Stimulated activated CD4-positive, alpha-beta T cell treated with anti-CD3 and anti-CD28 coated beads, Interleukin-1b, Interleukin-23, amount 100 ng/mL, for 4 hours (primary cell): ENCODE data around the gene ABCA4.
"Not testable (repeated sequence)": the region's sequence is repeated elsewhere in the genome, so short reads cannot be mapped to it uniquely, and the experiment has no call there.

Experiments used
- DNase-seq, 2 donors: peaks; one replicate each; pipeline ENCODE4 v3.0.0-alpha.2; 2020; ENCODE audit warnings: low read depth in 2 of 2

Gene ABCA4

GRCh38 chr1:94120991-94121390 lies at the start of gene ABCA4:
Gene ABCA4, minus strand, starts transcription at chr1:94121148. Its CDS starts 103 bp downstream, at chr1:94121045.
- no peak for DNase-seq

- DNase-seq = no peak
These were observed 48.2 kb upstream of the ABCA4 start for GRCh38 chr1:94169126-94169525.

GRCh38 chr1:94165843-94166242 lies 44.9 kb upstream of the ABCA4 start:
- DNase-seq = no peak

- DNase-seq = not testable (repeated sequence)
These were observed 43.9 kb upstream of the ABCA4 start for GRCh38 chr1:94164885-94165284.

- DNase-seq = not testable (repeated sequence)
These were observed 43.2 kb upstream of the ABCA4 start for GRCh38 chr1:94164121-94164520.

GRCh38 chr1:94163249-94163648 lies 42.3 kb upstream of the ABCA4 start:
- DNase-seq = not testable (repeated sequence)

- no peak for DNase-seq
These were observed 39.9 kb upstream of the ABCA4 start for GRCh38 chr1:94160811-94161210.

- DNase-seq = no peak
These were observed 35.2 kb upstream of the ABCA4 start for GRCh38 chr1:94156096-94156625.

GRCh38 chr1:94154989-94155388 lies 34.0 kb upstream of the ABCA4 start:
- DNase-seq = no peak

- no peak for DNase-seq
These were observed 32.2 kb upstream of the ABCA4 start for GRCh38 chr1:94153133-94153532.

GRCh38 chr1:94149166-94149565 lies 28.2 kb upstream of the ABCA4 start:
- DNase-seq = not testable (repeated sequence)

- DNase-seq = no peak
These were observed 25.3 kb upstream of the ABCA4 start for GRCh38 chr1:94146273-94146672.

- DNase-seq = no peak
These were observed 23.9 kb upstream of the ABCA4 start for GRCh38 chr1:94144836-94145235.

GRCh38 chr1:94143809-94144176 lies 22.8 kb upstream of the ABCA4 start:
- DNase-seq = no peak

- no peak for DNase-seq
These were observed 22.3 kb upstream of the ABCA4 start for GRCh38 chr1:94143173-94143808.

- DNase-seq = no peak
These were observed 21.6 kb upstream of the ABCA4 start for GRCh38 chr1:94142583-94142982.

- no peak for DNase-seq
These were observed 21.1 kb upstream of the ABCA4 start for GRCh38 chr1:94142022-94142421.

- no peak for DNase-seq
These were observed 11.2 kb upstream of the ABCA4 start for GRCh38 chr1:94132111-94132510.

- DNase-seq = no peak
These were observed 10.1 kb upstream of the ABCA4 start for GRCh38 chr1:94130851-94131595.

- no peak for DNase-seq
These were observed 5.7 kb upstream of the ABCA4 start for GRCh38 chr1:94126651-94127050.

- DNase-seq = no peak
These were observed 4.9 kb upstream of the ABCA4 start for GRCh38 chr1:94125551-94126514.

- DNase-seq = no peak
These were observed 3.6 kb upstream of the ABCA4 start for GRCh38 chr1:94124538-94124937.
